Measurements from ENCODE around the gene C1orf159.
A peak's percentile ranks its signal among the peaks of the same experiment; 100 is the strongest.
"Not testable (repeated sequence)": the region's sequence is repeated elsewhere in the genome, so short reads cannot be mapped to it uniquely, and the experiment has no call there.

C1orf159 gene

GRCh38 chr1:1115786-1116700 is at the start of gene C1orf159:
C1orf159 (minus strand) TSS chr1:1116089; CDS start chr1:1091543, 24,546 bp downstream.
- DNase-seq (ENCODE audit: low spot score), result peak; percentile 99

- DNase-seq (ENCODE audit: low spot score), result no peak
These were observed 49.6 kb upstream of the C1orf159 start for GRCh38 chr1:1165485-1165884.

DNA sequence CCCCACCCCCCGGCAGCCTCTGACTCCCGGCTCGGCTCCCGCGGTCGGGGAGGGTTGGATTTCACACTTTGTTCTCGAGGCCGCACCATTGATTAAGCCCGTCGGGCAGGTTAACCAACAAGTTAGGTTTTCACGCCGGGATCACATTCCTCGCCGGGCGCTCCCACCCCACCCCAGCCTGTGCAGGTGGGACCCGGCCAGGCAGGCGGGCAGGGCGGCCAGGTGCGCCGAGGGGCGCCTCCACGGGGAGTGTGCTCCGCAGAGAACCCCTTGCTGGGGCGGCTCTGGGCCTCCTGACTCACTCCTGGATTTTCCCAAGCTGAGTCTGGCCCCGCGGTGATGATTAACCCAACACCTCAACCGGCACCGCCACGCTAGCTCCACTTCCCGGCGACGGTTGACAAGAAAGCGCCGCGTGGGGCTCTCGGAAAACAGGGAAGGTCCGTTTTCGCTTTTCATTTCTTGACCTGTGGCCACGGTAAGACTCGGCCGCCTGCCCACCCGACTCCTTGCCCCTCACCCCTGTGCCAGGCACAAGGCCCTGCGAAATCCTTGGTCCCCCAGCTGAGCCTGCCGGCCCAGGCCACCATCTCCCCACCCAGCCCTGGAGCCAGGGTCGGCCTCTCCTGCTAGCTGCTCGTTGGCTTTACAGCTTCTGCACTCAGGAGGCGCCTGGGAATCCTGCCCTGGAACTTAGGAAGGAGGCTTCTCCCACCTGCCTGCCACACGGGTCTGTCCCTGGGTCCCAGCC is 49.0 kb upstream of the C1orf159 start:
- DNase-seq (ENCODE audit: low spot score), result no peak

GRCh38 chr1:1164361-1164700 is 48.4 kb upstream of the C1orf159 start:
- DNase-seq (ENCODE audit: low spot score), result no peak

DNA sequence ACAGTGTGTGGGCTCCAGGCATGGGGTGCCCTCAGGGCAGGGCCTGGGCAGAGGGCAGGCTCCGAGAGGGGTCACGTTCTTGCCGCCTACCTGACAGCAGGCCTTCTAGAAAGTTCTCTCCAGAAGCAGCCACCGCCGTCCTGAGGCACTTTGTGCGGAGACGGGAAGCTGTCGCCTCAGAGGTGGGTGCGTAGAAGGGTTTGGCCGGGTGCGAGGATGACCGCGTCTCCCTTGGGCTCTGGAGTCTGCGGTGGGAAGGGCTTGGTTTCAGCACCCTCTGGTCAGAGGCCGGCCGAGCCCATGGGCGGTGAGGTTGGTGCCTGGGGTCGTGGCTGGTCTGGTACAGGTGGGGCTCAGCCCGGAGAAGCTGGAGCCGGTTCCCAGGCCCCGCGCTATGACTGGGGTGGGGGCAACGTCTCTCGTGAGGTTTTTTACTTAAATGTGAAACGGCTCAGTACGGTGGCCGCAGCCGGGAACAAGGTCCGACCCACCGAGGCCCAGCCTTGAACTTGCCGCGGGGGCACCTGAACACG is 47.7 kb upstream of the C1orf159 start:
- DNase-seq (ENCODE audit: low spot score), result no peak

DNA sequence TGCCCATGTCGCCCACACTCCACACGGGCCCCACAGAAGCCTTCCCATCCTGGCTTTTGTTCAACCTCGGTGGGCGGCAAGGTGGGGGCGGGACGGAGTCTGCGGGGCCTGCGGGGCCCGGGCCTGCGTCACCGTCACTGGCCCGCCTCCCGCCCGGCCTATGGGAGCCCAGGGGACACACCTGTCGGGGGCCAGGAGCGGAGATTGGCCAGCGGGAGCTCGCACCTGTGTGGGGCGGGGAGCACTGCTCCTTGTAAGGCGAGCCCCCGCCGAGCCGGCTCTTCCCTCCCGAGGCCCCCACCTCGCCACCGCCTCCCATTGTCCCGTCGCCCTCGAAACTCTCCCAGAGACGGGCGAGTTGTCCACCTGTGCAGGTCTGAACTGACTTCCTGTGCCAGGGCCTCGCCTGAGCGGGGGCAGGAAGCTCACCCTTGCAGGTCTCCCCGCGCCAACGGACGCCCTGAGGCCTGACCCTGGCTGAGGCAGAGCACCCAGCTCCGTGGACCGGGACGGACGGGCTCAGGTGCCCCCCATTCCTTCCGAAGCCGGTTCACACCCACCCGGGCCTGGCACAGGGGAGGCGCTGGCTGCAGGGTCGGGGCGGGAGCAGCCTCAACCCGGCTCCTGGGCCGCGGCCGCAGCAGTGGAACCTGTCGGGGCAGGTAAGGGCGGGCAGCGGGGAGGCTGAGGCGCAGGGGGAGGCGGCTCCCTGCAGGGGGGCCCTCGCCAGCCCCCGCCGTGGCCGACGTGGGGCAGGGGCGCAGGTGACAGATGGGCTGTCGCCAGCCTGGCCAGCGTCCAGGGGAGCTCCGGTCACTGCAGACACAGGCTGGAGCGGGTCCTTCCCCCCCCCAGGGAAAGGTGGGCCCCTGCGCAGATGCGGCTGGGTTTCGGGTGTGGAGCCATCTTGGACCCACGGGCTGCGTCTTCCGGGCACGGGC is 47.0 kb upstream of the C1orf159 start:
- no peak for DNase-seq (ENCODE audit: low spot score)

DNA sequence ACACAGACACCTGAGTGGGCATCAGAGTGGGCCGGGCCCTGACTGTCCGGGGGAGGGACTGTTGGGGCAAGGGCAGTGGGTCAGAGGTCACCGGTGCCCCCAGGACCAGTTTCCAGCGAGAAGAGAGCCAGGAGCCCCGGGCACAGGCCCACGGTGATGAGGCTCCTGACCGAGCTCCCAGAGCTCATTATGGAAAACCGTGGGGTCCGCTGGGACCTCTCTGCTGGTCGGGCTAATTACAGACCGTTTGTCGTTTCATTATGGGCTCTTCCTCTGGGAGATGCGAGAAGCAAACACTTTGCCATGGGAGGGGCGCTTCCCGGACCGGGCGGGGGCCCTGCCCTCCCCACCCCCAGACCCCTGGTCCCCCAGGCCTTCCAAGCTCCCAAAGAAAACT is 45.8 kb upstream of the C1orf159 start:
- no peak for DNase-seq (ENCODE audit: low spot score)

DNA sequence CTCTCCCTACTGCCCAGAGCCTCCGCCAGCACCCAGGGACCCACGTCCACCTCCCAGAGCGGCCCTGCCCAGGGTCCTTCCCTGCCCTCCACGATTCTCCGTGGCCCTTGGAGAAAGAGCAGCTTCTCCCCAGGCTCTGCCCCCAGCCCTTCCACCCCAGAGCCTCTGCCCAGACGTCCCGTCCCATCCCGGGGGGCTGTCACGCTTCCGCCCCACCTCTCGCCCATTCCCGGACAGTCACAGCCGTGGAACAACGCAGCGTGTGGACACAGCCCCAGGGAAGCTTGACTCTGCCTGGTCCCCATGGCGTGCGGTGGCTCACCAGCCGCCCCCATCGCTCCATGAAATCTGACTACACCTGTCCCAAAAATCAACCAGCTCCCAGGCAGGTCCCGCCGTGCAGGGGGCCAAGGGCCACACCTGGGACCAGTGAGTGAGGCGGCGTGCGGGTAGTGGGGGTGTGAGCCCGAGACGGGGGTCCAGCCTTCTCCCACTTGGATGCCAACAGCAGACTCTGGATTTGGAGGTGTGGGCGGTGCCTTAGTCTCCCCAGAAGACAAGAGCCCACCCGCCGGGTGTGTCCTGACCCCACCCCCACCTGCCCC is 45.3 kb upstream of the C1orf159 start:
- DNase-seq (ENCODE audit: low spot score), result no peak

- DNase-seq (ENCODE audit: low spot score), result no peak
These were observed 44.5 kb upstream of the C1orf159 start for GRCh38 chr1:1160281-1160930.

GRCh38 chr1:1157914-1158710 is 42.2 kb upstream of the C1orf159 start:
- DNase-seq (ENCODE audit: low spot score), result peak; percentile 79

GRCh38 chr1:1157426-1157913 is 41.6 kb upstream of the C1orf159 start:
- DNase-seq (ENCODE audit: low spot score), result peak; percentile 96

DNA sequence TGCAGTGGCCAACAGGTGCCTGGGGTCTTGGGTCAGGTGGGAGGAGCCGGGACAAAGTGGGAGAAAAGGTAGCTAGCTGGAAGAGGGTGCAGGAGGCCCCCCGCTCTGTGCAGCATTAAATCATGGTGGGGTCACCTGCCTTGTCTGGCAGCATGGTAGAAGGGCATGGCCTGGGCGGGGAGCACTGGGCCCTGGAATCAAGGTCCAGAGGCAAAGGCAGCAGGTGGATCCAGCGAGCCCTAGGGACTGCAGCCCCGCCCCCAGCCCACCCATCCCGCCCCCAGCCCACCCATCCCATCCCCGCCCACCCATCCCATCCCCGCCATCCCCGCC is 41.1 kb upstream of the C1orf159 start:
- DNase-seq (ENCODE audit: low spot score), result no peak

GRCh38 chr1:1156140-1157032 is 40.5 kb upstream of the C1orf159 start:
- no peak for DNase-seq (ENCODE audit: low spot score)

GRCh38 chr1:1155258-1155657 is 39.4 kb upstream of the C1orf159 start:
- DNase-seq (ENCODE audit: low spot score), result no peak

DNA sequence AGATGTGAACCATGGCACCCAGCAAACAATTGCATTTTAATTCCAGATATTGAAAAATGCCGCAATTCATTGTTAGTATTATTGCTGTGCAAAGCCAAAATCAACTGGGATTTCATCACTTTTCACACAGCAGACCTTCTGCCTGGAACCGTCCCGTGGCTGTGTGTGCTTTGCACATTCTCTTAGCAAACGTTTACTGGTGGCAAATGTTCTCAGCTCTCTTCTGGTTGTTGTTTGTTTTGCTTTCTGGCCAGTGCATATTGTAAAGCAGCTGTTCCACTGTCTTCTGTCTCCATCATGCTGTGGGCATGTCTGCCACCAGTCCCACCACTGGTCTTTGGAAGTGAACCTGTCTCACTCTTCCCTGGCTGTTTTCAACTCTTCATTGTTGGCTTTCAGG is 38.0 kb upstream of the C1orf159 start:
- DNase-seq (ENCODE audit: low spot score), result no peak

GRCh38 chr1:1153215-1153614 is 37.3 kb upstream of the C1orf159 start:
- not testable (repeated sequence) for DNase-seq (ENCODE audit: low spot score)

- DNase-seq (ENCODE audit: low spot score), result not testable (repeated sequence)
These were observed 36.5 kb upstream of the C1orf159 start for GRCh38 chr1:1152431-1152830.

DNA sequence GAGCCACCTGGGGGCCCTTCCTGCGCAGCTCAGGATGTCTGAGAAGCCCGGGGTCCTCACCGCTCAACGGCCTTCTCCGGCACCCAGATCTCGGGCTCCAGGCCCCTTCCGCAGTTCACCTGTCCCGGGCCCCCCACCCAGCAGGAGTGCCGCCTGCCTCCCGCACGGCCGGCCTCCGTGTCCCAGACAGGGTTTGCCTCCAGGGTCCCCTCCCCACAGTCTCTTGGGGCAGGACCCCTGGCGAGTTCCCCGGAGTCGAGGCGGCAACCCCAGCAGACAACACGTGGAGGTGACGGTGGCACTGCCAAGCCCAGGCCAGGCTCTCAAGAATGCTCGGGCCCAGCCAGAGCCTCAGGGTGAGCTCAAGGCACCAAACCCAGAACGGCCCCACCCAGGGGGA is 35.4 kb upstream of the C1orf159 start:
- DNase-seq (ENCODE audit: low spot score), result no peak

- DNase-seq (ENCODE audit: low spot score), result no peak
These were observed 34.2 kb upstream of the C1orf159 start for GRCh38 chr1:1150100-1150499.

All from AG20443 (cell line).